Effector CD4-positive, alpha-beta T cell (primary cell): Measurements from ENCODE around the gene GIPC3.
"Not testable (repeated sequence)": the region's sequence is repeated elsewhere in the genome, so short reads cannot be mapped to it uniquely, and the experiment has no call there.

Experiments
- DNase-seq: peaks from one replicate; pipeline ENCODE4 v3.0.0-alpha.2; 2020

The GIPC3 gene

GRCh38 chr19:3551792-3552095 lies 33.5 kb upstream of the GIPC3 start:
- no peak for DNase-seq

GRCh38 chr19:3554254-3555083 lies 30.8 kb upstream of the GIPC3 start:
- DNase-seq: peak; percentile 49

GRCh38 chr19:3555653-3556422 lies 29.4 kb upstream of the GIPC3 start:
- no peak for DNase-seq

- no peak for DNase-seq
Observed at GRCh38 chr19:3556423-3556977, 28.8 kb upstream of the GIPC3 start.

GRCh38 chr19:3556978-3557460 lies 28.3 kb upstream of the GIPC3 start:
- DNase-seq: peak; percentile 70

- DNase-seq: peak; percentile 89
Observed at GRCh38 chr19:3557461-3558248, 27.6 kb upstream of the GIPC3 start, which contains the start of gene MFSD12. MFSD12 (minus strand) TSS chr19:3557586; CDS start chr19:3557403, 183 bp downstream.

- no peak for DNase-seq
Observed at GRCh38 chr19:3563709-3564524, 21.4 kb upstream of the GIPC3 start.

- no peak for DNase-seq
Observed at GRCh38 chr19:3565139-3565538, 20.1 kb upstream of the GIPC3 start.

GRCh38 chr19:3570042-3570441 lies 15.2 kb upstream of the GIPC3 start:
- DNase-seq: not testable (repeated sequence)

GRCh38 chr19:3570606-3571011 lies 14.7 kb upstream of the GIPC3 start:
- DNase-seq: no peak

- DNase-seq: peak; percentile 100
Observed at GRCh38 chr19:3572132-3572854, 13.0 kb upstream of the GIPC3 start.

- no peak for DNase-seq
Observed at GRCh38 chr19:3572855-3573161, 12.5 kb upstream of the GIPC3 start, which contains the start of gene HMG20B. HMG20B (plus strand) TSS chr19:3572944; CDS start chr19:3573310, 366 bp downstream.

- no peak for DNase-seq
Observed at GRCh38 chr19:3573162-3573857, 12.0 kb upstream of the GIPC3 start.

GRCh38 chr19:3573858-3574637 lies 11.2 kb upstream of the GIPC3 start:
- DNase-seq: peak; percentile 64

GRCh38 chr19:3575260-3575741 lies 10.0 kb upstream of the GIPC3 start:
- no peak for DNase-seq

- no peak for DNase-seq
Observed at GRCh38 chr19:3575949-3576673, 9.2 kb upstream of the GIPC3 start.

- DNase-seq: no peak
Observed at GRCh38 chr19:3576696-3577443, 8.4 kb upstream of the GIPC3 start.

GRCh38 chr19:3577723-3578344 lies 7.4 kb upstream of the GIPC3 start:
- no peak for DNase-seq
